GM18502 (cell line): Measurements from ENCODE around the gene KAT7.

Experiments used
- ATAC-seq: cut with Tn5 transposase; IDR thresholded peaks from one replicate; pipeline ENCODE4 v1.9.1; 2021; ENCODE audit warnings: mild to moderate bottlenecking; ENCODE audit not compliant: unreplicated experiment, poor library complexity

Gene KAT7

GRCh38 chr17:49760296-49760695 is 28.2 kb upstream of the KAT7 start:
- no peak for ATAC-seq

DNA sequence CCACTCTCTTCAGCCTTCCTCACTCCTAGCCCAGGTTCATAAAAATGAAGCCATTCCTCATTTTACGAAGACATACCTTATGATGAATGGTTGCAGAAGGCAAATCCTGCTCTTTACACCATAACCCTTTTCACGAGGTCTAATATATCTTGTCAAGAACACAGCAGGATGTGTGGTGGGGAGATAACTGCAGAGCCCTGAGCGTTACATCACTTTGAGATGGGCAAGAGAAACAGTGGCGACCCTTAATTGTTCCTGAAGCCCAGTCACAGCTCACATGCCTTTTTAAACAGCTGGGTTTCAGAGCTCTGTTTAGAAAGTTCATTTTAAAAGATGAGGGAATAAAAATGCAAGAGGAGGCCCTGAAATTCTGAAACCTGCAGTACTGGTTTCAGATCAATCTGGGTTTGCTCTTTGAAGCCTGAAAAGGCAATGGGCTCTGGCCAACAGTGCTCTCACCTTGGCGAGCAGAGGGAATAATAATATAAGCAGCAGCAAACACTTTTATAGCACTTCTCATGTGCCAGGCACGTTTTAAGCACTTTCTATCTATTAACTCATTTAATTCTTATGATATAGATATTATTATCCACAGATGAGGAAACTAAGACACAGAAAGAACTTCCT is 27.4 kb upstream of the KAT7 start:
- ATAC-seq = no peak

- ATAC-seq = no peak
Measured at GRCh38 chr17:49762151-49762941, 26.1 kb upstream of the KAT7 start.

DNA sequence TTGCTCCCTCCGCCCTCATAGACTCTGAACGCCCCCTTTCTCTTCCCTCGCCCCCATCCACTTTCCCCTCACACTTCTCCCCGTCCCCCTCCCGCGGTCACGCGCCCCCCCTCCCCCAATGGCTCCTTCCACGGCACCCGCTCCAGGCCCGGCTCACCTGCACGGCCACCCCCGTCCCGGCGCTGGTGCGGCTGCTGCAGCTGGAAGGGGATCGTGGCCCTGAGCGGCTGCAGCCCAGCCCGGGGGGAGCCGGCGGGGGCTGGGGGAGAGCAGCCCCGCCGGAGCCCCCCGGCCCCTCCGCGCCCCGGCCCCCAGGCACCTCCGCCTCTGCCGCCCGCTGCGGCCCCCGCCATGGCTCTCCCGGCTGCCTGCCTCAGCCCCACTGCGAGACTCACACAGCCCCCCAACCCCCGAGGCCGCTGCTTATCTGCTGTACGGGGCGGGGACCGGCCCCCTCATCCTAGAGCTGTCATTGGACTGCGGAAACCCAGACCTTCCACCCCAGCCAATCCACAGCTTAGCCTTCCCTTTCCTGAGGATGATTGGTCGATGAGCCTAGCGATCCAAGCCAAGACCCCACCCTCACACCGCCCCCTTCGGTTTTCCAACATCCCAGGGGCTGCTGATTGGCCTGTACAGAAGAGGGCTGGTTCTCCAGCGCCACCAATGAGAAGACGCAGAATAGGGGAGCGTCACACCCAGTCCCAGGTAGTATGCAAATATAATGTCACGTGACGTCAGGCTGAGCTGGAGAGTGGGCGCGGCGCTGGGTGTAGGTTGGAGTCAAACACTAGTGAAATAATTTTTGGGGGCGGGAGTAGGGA is 24.5 kb upstream of the KAT7 start, which contains the start of gene FAM117A:
Gene FAM117A (minus strand): TSS at position 397 of the 824 bp plus-strand sequence. CDS start 44 bp downstream, at position 353.
- ATAC-seq = peak; percentile 96

DNA sequence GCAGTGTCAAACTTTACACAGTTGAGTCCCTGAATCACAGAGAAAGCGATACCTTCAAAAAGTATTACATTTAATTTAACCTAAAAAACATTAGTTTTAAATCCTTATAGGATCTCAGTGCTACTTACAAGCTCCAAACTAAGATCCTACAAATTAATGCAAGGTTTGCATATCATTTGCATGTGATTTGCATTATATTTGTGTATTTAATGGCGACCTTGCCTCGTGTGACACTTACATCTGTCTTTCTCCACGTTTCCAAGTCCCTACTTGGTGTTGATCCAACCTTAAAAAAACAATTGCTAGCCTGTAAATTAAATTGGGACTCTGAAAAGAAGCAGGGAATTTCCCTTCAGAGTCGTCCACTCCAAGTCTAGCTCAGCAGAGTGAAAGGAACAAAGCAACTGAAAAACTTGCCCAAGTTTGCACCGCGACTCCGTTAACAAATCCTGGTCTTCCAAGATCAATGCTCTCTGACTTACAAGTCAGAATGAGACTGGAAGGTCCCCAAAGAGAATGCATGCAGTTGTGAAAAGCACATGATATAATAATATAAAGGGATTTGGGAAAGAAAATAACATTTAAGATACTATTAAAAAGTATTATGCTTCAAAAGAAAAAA is 23.8 kb upstream of the KAT7 start:
- ATAC-seq = no peak

DNA sequence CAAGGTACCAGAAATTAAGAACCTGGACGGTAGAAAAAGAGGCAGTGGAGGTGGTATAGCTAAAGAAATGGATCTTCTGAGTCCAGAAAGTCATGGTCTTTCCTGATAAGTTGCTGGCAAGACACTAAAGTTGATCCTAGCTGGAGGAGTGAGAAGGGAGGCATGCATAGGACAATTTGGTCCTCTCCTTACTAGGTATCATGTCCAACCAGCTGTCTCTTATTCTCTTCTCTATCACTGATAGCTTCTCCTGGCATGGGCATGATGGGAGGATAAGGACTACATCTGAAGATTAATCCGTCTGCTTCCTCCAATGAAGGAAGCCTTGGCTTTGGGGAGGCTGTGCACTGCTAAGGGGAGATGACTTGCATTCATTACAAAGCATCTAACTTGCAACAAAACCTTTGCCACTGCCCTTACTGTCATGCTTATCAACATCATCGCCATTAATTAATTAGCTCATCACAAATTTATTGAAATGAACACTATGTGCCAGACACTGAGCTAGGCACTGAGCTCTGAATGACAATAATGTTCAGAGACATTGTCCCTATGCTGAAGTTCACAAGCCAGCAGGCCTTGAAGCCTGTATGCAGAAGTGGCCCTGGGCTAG is 21.5 kb upstream of the KAT7 start:
- ATAC-seq = no peak

DNA sequence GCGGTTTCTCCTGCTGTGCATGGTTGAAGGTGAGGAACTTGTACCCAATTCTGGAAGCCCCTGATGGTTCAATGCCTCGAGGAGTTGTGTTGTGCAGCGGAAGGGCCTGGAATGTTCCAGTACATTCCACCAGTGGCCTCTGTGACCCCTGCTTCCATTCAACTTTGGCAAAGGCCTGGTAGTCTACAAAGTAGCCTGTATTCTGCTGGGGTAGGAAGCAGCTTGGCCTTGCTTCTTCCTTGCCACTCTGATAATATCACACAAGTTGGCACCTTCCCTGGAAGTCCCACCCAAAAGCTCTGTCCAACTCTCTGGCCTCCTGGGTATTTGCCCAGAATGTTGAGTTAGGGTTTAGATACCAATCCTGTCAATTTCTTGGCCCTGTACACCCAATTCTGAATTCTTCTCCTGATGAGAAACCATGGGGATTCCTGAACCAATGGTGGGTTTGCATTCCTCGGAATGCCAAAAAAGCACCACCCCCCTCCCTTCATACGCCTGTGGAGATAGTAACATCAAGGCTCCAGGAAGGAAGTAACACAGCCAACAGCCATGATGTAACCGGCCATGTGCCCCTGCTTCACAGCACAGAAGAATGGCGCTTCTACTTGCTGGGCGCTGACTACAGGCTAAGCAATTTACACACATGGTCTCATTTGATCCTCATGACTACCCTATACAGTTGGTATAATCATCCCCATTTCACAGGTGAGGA is 12.8 kb upstream of the KAT7 start:
- no peak for ATAC-seq

- ATAC-seq = no peak
Measured at GRCh38 chr17:49776551-49777300, 11.8 kb upstream of the KAT7 start.

DNA sequence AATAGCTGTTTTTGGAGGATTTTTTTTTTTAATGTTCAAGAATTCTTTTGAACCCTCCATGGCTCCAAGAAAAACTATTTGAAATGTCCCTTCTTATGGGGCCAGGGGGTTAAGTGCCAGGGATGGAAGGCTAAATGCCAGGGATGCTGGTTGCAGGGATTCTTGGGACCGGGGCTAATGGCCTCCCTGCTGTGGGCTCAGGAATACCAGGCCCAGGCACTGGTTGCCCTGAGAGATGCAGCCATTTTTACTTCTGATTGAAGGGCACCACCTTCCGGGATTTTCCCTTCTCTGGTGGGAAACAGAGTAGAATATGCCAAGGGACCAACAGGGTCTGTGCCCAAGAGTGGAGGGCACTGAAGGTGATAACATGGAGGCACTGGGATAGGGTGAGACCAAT is 10.9 kb upstream of the KAT7 start:
- no peak for ATAC-seq

- ATAC-seq = no peak
Measured at GRCh38 chr17:49779156-49779738, 9.2 kb upstream of the KAT7 start.

DNA sequence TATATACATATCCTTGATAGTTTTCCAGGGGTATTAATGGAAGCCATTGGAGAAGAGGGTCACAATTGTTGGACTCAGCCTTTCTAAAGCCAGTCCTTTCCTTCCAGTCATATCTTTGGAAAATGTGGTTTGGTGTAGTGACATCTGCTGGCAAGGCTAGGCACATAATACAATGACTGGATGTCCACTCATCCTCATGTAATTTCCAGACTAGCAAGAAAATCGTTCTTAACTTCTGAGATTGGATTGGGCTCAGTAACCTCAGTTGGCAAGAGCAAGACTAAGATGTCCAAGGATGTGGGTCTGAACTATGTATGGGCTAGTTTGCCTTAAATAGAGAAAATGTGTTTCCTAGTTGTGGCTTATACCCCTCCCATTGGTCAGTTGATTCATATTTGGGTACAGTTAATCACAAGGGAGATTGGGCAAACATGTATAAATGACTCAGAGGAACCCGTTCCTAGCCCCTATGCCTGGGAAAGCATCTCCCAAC is 8.7 kb upstream of the KAT7 start:
- no peak for ATAC-seq

- no peak for ATAC-seq
Measured at GRCh38 chr17:49783071-49783715, 5.3 kb upstream of the KAT7 start.

DNA sequence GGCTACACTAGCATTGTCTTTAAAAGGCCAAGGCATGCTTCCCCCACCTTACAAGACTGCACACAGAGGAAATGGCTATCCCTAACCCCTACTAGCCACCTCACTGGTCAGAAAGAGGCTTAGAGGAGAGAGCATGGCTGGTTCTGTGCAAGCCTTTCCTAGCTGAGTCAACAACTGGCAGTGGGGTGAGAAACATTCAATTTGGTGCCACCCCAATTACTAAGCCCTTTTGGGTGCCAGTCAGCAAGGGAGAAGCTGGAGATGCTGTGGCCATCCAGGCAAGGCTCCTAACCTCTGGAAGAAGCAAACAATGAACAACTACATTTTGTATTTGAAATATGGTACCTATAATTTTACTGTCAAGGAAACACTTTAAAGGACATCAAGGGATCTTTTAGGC is 4.7 kb upstream of the KAT7 start:
- no peak for ATAC-seq

DNA sequence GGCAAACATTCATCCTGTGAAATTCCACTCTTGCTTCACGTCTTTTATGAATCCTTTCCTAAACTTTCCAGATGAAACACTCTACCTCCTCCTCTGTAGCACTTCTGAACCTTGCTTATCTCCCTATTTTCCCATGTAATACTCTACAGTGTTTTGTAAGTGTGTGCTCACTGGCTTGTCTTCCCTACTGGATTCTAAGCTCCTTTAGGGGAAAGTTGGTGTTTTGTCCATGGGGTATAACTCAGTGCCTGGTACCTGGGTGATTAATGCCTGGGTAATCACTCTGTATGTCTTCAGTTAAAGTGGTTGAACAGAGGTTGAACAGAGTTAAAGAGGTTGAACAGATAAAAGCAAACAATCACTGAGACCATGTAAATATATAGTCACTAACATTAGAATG is 3.8 kb upstream of the KAT7 start:
- ATAC-seq = no peak

GRCh38 chr17:49787884-49788477 is 500 bp upstream of the KAT7 start:
- no peak for ATAC-seq

- ATAC-seq = no peak
Measured at GRCh38 chr17:49789243-49789578, 730 bp downstream of the KAT7 start.

DNA sequence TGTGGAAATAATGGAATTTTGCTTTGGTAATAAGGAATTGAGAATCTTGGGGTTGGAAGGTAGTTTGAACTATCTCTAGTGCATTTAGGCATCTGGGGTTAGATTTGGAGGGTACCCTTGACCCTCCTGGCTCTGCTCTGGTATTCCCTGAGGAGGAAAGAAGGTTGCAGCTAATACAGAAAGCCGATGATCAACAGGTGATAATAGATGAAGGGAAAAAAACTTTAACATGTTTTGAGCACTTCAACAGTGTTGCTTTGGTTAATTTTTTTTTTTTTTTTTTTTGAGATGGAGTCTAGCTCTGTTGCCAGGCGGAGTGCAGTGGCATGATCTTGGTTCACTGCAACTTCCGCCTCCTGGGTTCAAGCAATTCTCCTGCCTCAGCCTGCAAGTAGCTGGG is 4.8 kb downstream of the KAT7 start:
- no peak for ATAC-seq

GRCh38 chr17:49795372-49795771 is 6.9 kb downstream of the KAT7 start:
- ATAC-seq = no peak
